HepG2 (cell line): ENCODE results near the gene ZC3H18. TPM values are rescaled to one million over a fixed set of nuclear protein-coding genes. Genes with fewer than 3 reads are reported as not detected.

Experiments
- ATAC-seq: fragments of 200-7000 bp; cut with Tn5 transposase; 3 replicates; pipeline ENCODE4 v1.9.1; 2020; ENCODE audit warnings: mild to moderate bottlenecking, moderate library complexity
- BruUV-seq: library from RNA; stranded (reverse); fragments of 400-500 nt; replicated peaks from 2 replicates; lab custom pipeline; 2021; lab: Mats Ljungman, UMichigan
- CTCF ChIA-PET: fragments of 300-600 bp; formaldehyde crosslinking; extraction: SDS; loops from one replicate; lab custom pipeline; 2021; ENCODE audit warnings: low total read pairs, inconsistent platforms, low intra/inter-chr PET ratio; lab: Yijun Ruan, JAX
- POLR2A ChIA-PET: fragments of 350-600 bp; sonication (Branson Sonifier 250); formaldehyde crosslinking; loops from one replicate; lab custom pipeline; 2020; ENCODE audit warnings: antibody characterized with exemption, inconsistent platforms; lab: Yijun Ruan, JAX
- DNase-seq: peaks from one replicate; pipeline ENCODE4 v3.0.0-alpha.2; 2015; ENCODE audit warnings: low spot score
- FAIRE-seq: peaks from 3 replicates; lab custom pipeline; 2011; peaks lifted over from hg19 to GRCh38; lab: Jason Lieb, UNC
- H2AFZ ChIP-seq: one replicate; pipeline ENCODE4 v1.6.1; 2011; ENCODE audit warnings: low read length, inconsistent platforms
- H3K27ac ChIP-seq: fragments of 300-600 bp; 3 replicates; pipeline ENCODE4 v1.8.0; 2011; ENCODE audit warnings: mixed run types, mild to moderate bottlenecking, mixed read lengths, low read length, inconsistent platforms; ENCODE audit not compliant: insufficient read depth; ENCODE audit errors: extremely low read length
- H3K27me3 ChIP-seq, 2 experiments: fragments of 200-600 bp in 1 of 2; 2 replicates in 1 of 2; 3 replicates in 1 of 2; pipeline versions ENCODE4 v1.6.0 to v1.8.0; 2011; ENCODE audit warnings: low read length in 2 of 2, mild to moderate bottlenecking in 2 of 2, moderate library complexity in 2 of 2, inconsistent platforms in 1 of 2; ENCODE audit not compliant: insufficient read depth in 2 of 2, control insufficient read depth in 1 of 2
- H3K36me3 ChIP-seq, 2 experiments: fragments of 200-600 bp in 1 of 2; replicated peaks in 1 of 2; 2 replicates in 1 of 2; 3 replicates in 1 of 2; pipeline versions ENCODE4 v1.5.1 to v1.8.0; 2011; ENCODE audit warnings: low read length in 2 of 2, inconsistent platforms in 1 of 2; ENCODE audit not compliant: insufficient read depth in 2 of 2, control insufficient read depth in 1 of 2
- H3K4me1 ChIP-seq: 2 replicates; pipeline ENCODE4 v1.5.1; 2012; ENCODE audit warnings: low read length, inconsistent platforms; ENCODE audit not compliant: insufficient read depth
- H3K4me2 ChIP-seq: 2 replicates; pipeline ENCODE4 v1.6.0; 2011; ENCODE audit warnings: low read depth, low read length, inconsistent platforms
- H3K4me3 ChIP-seq, 3 experiments: fragments of 200-600 bp in 1 of 3; sonication (generic), shearing (Covaris generic) in 1 of 3; replicated peaks in 1 of 3; 2 replicates each; pipeline ENCODE4 v1.5.1; 2011 to 2016; ENCODE audit warnings: low read length in 3 of 3, inconsistent platforms in 2 of 3, low read depth in 2 of 3, mild to moderate bottlenecking in 2 of 3, control low read depth in 1 of 3, mixed read lengths in 1 of 3; ENCODE audit not compliant: insufficient read depth in 1 of 3
- H3K79me2 ChIP-seq: one replicate; pipeline ENCODE4 v1.6.1; 2011; ENCODE audit warnings: low read length, inconsistent platforms; ENCODE audit not compliant: insufficient read depth
- H3K9ac ChIP-seq: 2 replicates; pipeline ENCODE4 v1.6.0; 2011; ENCODE audit warnings: mild to moderate bottlenecking, low read depth, low read length, inconsistent platforms; ENCODE audit not compliant: insufficient read depth
- H3K9me3 ChIP-seq: 2 replicates; pipeline ENCODE4 v1.5.1; 2012; ENCODE audit warnings: mild to moderate bottlenecking, low read length
- H4K20me1 ChIP-seq: 2 replicates; pipeline ENCODE4 v1.6.0; 2011; ENCODE audit warnings: inconsistent platforms, mild to moderate bottlenecking, low read length, moderate library complexity; ENCODE audit not compliant: insufficient read depth
- CEBPB ChIP-seq: IDR thresholded peaks from 2 replicates; pipeline ENCODE4 v1.6.1; 2011; ENCODE audit warnings: low read depth, low read length, improper control_type of control experiment, borderline replicate concordance
- JDP2 ChIP-seq: sonication (generic); formaldehyde crosslinking; IDR thresholded peaks from 2 replicates; pipeline ENCODE4 v1.8.1; 2022; ENCODE audit warnings: missing genetic modification reagents, borderline replicate concordance
- NPAS2 ChIP-seq: sonication (generic); formaldehyde crosslinking; IDR thresholded peaks from 2 replicates; pipeline ENCODE4 v1.8.0; 2022; ENCODE audit warnings: mild to moderate bottlenecking, missing genetic modification reagents, borderline replicate concordance
- NR1H2 ChIP-seq: sonication (generic); formaldehyde crosslinking; IDR thresholded peaks from 2 replicates; pipeline ENCODE4 v1.8.1; 2022; ENCODE audit warnings: low read depth, missing genetic modification reagents, borderline replicate concordance
- PBX2 ChIP-seq: IDR thresholded peaks from 2 replicates; pipeline ENCODE4 v1.6.1; 2016; ENCODE audit warnings: control low read depth
- TEAD3 ChIP-seq: optimal IDR thresholded peaks from 2 replicates; pipeline ENCODE3; 2016; ENCODE audit warnings: borderline replicate concordance
- UBTF ChIP-seq: sonication (generic); formaldehyde crosslinking; IDR thresholded peaks from 2 replicates; pipeline ENCODE4 v1.4.0; 2020; ENCODE audit warnings: mild to moderate bottlenecking, missing genetic modification reagents
- WGBS: methylation state at CpG from one replicate; pipeline ENCODE4 v1.1.6; 2017; ENCODE audit warnings: low lambda C conversion rate; 5-methylcytosine and 5-hydroxymethylcytosine counted together
- in situ Hi-C: cut with HindIII; loops from 2 replicates; pipeline ENCODE4 v1.10.0; 2017; ENCODE audit warnings: low pct_unique_long_range_greater_than_20kb; ENCODE audit not compliant: extremely low pct_ligation_motif_present
- intact Hi-C: fragments of 100-400 bp; cut with micrococcal nuclease; formaldehyde crosslinking; loops from one replicate; pipeline ENCODE4 v1.10.0; 2022; ENCODE audit not compliant: unreplicated experiment
- polyA plus RNA-seq, 8 experiments: library from polyadenylated mRNA; depleted of rRNA in 3 of 8; stranded (reverse) in 7 of 8; unstranded in 1 of 8; fragments of >200 nt; fragmentation: Illumina TruSeq in 4 of 8; extraction: Trizol in 4 of 8; gene quantifications; 2 replicates each; pipeline versions ENCODE4 v1.2.1 to v1.2.3, GENCODE V29; 2011 to 2016; ENCODE audit warnings: low read depth in 4 of 8, missing spikeins in 1 of 8, mixed read lengths in 1 of 8; ENCODE audit not compliant: insufficient read depth in 1 of 8
- total RNA-seq, 5 experiments: library from RNA; depleted of rRNA; stranded (reverse); fragments of >200 nt; fragmentation: Illumina TruSeq; extraction: Trizol; gene quantifications; 2 replicates each; pipeline ENCODE4 v1.2.3, GENCODE V29; 2016; ENCODE audit warnings: low read depth in 1 of 5

The ZC3H18 gene
- total and polyA plus RNA-seq, 2 of the 13 experiments (the other 11 are each of a cell fraction or from before 2014, with no cell fraction given): 11.2 to 27.4 TPM

- CTCF ChIA-PET: no interaction called here
- BruUV-seq: no TSS peak
- 0 out of 2 replicates have a peak, but pooled peaks have one; percentile 43 for TF ChIP-seq NPAS2
- TF ChIP-seq CEBPB: no peak
- no peak for TF ChIP-seq NR1H2
- DNase-seq (no peak), ATAC-seq (no peak), FAIRE-seq (no peak)
- intact Hi-C loops: no loop called here
- Histone ChIP-seq H2AFZ (no peak overlapping the region), H3K4me3 (no peak overlapping the region), H3K27me3 (no peaks in the 10 kb centered on the region), H3K9ac (no peak overlapping the region), H4K20me1 (no peaks in the 10 kb centered on the region; the same call in 1 of the 2 replicates), H3K27ac (no peak overlapping the region), H3K4me1 (no peaks in the 10 kb centered on the region), H3K79me2 (peaks cover 32% of the 10 kb centered on the region), H3K4me2 (no peak overlapping the region), H3K36me3 (peaks cover 55 to 83% of the 10 kb centered on the region in 2 experiments), H3K9me3 (no peaks in the 10 kb centered on the region)
- in situ Hi-C loops: no loop called here
- 99% methylated on average over 14 of the region's 14 CpGs for WGBS
- POLR2A ChIA-PET: interaction anchor here (1.6 kb wide), 1 partner anchor 13 kb away, joined by 5 read pairs; the partner anchor contains the start of gene ZC3H18
Measured at GRCh38 chr16:88582912-88583575, 12.8 kb downstream of the ZC3H18 start.

GRCh38 chr16:88584676-88585075 is 14.5 kb downstream of the ZC3H18 start:
- no peaks in the 10 kb centered on the region for H3K9me3 ChIP-seq
- H3K36me3 ChIP-seq: peaks cover 57 to 83% of the 10 kb centered on the region in 2 experiments
- no peak overlapping the region for H3K4me2 ChIP-seq
- DNase-seq (no peak), ATAC-seq (no peak), FAIRE-seq (peak; percentile 64)
- BruUV-seq: no TSS peak
- H3K79me2 ChIP-seq: peaks cover 26% of the 10 kb centered on the region
- no peaks in the 10 kb centered on the region for H3K4me1 ChIP-seq
- H3K9ac ChIP-seq: no peak overlapping the region
- intact Hi-C loops: no loop called here
- no peak overlapping the region for H2AFZ ChIP-seq
- no peaks in the 10 kb centered on the region; the same call in 1 of the 2 replicates for H4K20me1 ChIP-seq
- no peaks in the 10 kb centered on the region for H3K27me3 ChIP-seq
- CTCF ChIA-PET: no interaction called here
- POLR2A ChIA-PET: no interaction called here
- H3K27ac ChIP-seq: no peak overlapping the region
- 94% methylated on average over 6 of the region's 6 CpGs for WGBS
- in situ Hi-C loops: no loop called here
- H3K4me3 ChIP-seq: no peak overlapping the region
- TF ChIP-seq PBX2 (CRISPR knock-in tag): no peak
- TF ChIP-seq JDP2 (CRISPR knock-in tag): no peak
- TF ChIP-seq UBTF (CRISPR knock-in tag): no peak
- no peak for TF ChIP-seq TEAD3 (CRISPR knock-in tag)
